Activated CD8-positive, alpha-beta memory T cell treated with anti-CD3 and anti-CD28 coated beads, Interleukin-2, amount 10 ng/mL, durations not matched to agents 7 days and 5 days (primary cell): ENCODE data around the gene ISLR. TPM values are rescaled to one million over a fixed set of nuclear protein-coding genes. Genes with fewer than 3 reads are reported as not detected.

Experiments used
- ATAC-seq: fragments of 150-1000 bp; cut with Tn5 transposase; one replicate; pipeline ENCODE4 v1.10.0; 2021; ENCODE audit warnings: moderate library complexity
- CTCF ChIA-PET: fragments of 350-600 bp; sonication (Branson Sonifier 250); formaldehyde crosslinking; loops from one replicate; lab custom pipeline; 2021; ENCODE audit warnings: antibody characterized with exemption; lab: Charles Lee
- DNase-seq: peaks from one replicate; pipeline ENCODE4 v3.0.0-alpha.2; 2020
- H3K27ac Mint-ChIP-seq: one replicate; pipeline ENCODE4 v1.8.0; 2021; ENCODE audit warnings: mild to moderate bottlenecking, mixed read lengths
- H3K27me3 Mint-ChIP-seq: one replicate; pipeline ENCODE4 v1.8.0; 2021; ENCODE audit warnings: mixed read lengths
- H3K36me3 Mint-ChIP-seq: one replicate; pipeline ENCODE4 v1.8.0; 2021; ENCODE audit warnings: mild to moderate bottlenecking, mixed read lengths
- H3K4me1 Mint-ChIP-seq: one replicate; pipeline ENCODE4 v1.8.0; 2021; ENCODE audit warnings: mixed read lengths
- H3K4me3 Mint-ChIP-seq: one replicate; pipeline ENCODE4 v1.8.0; 2021; ENCODE audit warnings: mild to moderate bottlenecking, moderate library complexity, mixed read lengths
- H3K9me3 Mint-ChIP-seq: one replicate; pipeline ENCODE4 v1.8.0; 2022; ENCODE audit warnings: low read depth, mixed read lengths
- total RNA-seq, 2 experiments: library from RNA; stranded (reverse); gene quantifications; one replicate each; pipeline ENCODE4 v1.2.3, GENCODE V29; 2021

ISLR gene
- total RNA-seq, 2 experiments from 2014 or later: not detected

DNA sequence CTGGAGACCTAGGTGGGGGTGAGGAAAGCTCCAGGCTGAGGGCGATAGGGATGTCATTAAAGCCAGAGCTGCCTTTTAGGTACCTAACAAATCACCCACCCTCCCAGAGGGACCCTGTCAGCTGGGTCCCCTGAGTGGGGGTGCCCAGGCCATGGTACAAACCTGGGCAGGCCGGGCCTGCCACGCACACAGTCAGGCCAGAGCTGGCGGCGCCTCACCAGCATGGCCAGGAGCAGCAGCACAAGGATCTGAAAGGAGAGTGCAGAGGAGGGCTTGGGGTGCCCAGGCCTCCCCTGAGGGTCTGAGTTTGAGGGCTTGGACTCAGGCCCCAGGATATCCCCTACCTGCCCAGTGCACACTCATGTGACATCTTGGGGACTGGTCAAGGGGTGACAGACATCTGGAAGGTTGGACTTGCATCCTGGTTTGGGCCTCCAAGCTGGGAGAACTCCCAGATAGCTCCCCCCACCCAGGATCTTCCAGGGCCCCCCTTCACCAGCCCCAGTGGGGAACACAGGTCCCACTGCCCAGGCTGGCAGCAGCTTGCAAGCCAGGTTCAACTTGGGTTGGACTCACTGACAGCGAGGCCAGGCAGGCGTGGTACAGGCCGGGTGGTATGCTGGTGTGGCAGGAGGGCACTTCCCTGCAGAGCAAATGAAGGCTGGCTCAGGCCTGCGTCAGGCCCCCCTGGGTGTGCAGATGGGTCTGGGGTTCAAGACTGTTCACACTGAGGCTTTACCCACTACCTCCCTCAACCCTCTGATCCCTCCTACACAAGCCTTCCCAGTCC lies 23.9 kb downstream of the ISLR start:
- H3K36me3 Mint-ChIP-seq: no peaks in the 10 kb centered on the region
- H3K27ac Mint-ChIP-seq: no peak overlapping the region
- ATAC-seq (no peak), DNase-seq (no peak)
- H3K4me3 Mint-ChIP-seq: no peak overlapping the region
- peaks cover 6% of the 10 kb centered on the region for H3K27me3 Mint-ChIP-seq
- H3K9me3 Mint-ChIP-seq: no peaks in the 10 kb centered on the region
- CTCF ChIA-PET: no interaction called here
- no peaks in the 10 kb centered on the region for H3K4me1 Mint-ChIP-seq

DNA sequence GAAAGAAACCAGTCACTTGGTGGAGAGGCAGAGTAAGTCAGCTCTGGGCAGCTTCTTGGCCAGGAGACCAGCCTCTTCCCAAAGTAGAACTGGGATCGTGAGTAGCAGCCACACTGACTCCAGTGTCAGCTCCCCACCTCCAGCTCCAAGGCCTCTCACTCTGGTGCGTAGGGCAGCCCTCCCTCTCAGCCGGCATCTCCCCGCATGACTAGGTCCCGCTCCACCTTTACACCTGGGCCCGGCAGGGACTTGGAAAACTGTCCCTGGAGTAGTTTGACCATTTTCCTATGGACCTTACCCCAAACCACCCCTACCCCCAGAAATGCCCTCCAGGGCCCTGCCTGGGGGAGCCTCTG lies 25.8 kb downstream of the ISLR start:
- H3K9me3 Mint-ChIP-seq: no peaks in the 10 kb centered on the region
- H3K4me1 Mint-ChIP-seq: no peaks in the 10 kb centered on the region
- CTCF ChIA-PET: interaction anchor here (0.6 kb wide), 1 partner anchor 80 kb away, joined by 3 read pairs; no protein-coding TSS in a partner anchor
- H3K36me3 Mint-ChIP-seq: no peaks in the 10 kb centered on the region
- no peak for DNase-seq
- H3K27me3 Mint-ChIP-seq: peaks cover 18% of the 10 kb centered on the region
- no peak overlapping the region for H3K27ac Mint-ChIP-seq
- no peak for ATAC-seq
- H3K4me3 Mint-ChIP-seq: no peak overlapping the region

- CTCF ChIA-PET: no interaction called here
- H3K27me3 Mint-ChIP-seq: peaks cover 20% of the 10 kb centered on the region
- ATAC-seq (no peak), DNase-seq (no peak)
- no peaks in the 10 kb centered on the region for H3K36me3 Mint-ChIP-seq
- no peak overlapping the region for H3K27ac Mint-ChIP-seq
- H3K9me3 Mint-ChIP-seq: no peaks in the 10 kb centered on the region
- no peak overlapping the region for H3K4me3 Mint-ChIP-seq
- no peaks in the 10 kb centered on the region for H3K4me1 Mint-ChIP-seq
Measured at GRCh38 chr15:74200412-74200815, 26.9 kb downstream of the ISLR start.

DNA sequence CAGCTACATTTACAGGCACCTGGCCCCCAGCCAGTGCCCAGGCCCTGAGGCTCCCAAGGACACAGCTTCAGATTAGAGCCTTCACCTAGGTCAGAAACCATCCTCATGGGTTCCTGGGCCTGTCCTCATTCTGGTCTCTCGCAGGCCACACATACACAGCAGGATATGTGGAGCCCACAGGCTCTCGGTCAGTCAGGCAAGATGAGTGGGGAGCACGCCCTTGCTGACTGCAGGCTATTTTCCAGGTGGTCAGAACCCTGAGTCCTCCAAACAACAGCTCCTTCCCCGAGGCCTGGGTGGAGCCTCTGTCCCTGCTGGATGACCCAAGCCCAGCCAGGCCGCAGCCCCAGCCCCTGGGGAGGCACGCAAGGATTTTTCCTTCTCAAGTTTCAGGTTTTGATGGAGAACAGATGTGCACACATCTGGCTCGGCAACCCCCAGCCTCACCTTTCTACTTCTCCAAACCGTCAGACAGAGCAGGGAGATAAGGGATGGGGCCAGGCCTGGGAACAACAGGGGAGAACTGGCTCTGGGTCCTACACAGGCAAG lies 27.4 kb downstream of the ISLR start:
- no peaks in the 10 kb centered on the region for H3K4me1 Mint-ChIP-seq
- no peaks in the 10 kb centered on the region for H3K9me3 Mint-ChIP-seq
- no peaks in the 10 kb centered on the region for H3K36me3 Mint-ChIP-seq
- ATAC-seq (no peak), DNase-seq (no peak)
- H3K27me3 Mint-ChIP-seq: peaks cover 20% of the 10 kb centered on the region
- no peak overlapping the region for H3K27ac Mint-ChIP-seq
- no peak overlapping the region for H3K4me3 Mint-ChIP-seq
- CTCF ChIA-PET: no interaction called here

- CTCF ChIA-PET: no interaction called here
- Mint-ChIP-seq H3K36me3 (no peaks in the 10 kb centered on the region), H3K4me3 (no peak overlapping the region), H3K4me1 (no peaks in the 10 kb centered on the region), H3K27me3 (peaks cover 26% of the 10 kb centered on the region), H3K9me3 (no peaks in the 10 kb centered on the region), H3K27ac (no peak overlapping the region)
- DNase-seq (no peak), ATAC-seq (no peak)
Measured at GRCh38 chr15:74201710-74202420, 28.4 kb downstream of the ISLR start.

DNA sequence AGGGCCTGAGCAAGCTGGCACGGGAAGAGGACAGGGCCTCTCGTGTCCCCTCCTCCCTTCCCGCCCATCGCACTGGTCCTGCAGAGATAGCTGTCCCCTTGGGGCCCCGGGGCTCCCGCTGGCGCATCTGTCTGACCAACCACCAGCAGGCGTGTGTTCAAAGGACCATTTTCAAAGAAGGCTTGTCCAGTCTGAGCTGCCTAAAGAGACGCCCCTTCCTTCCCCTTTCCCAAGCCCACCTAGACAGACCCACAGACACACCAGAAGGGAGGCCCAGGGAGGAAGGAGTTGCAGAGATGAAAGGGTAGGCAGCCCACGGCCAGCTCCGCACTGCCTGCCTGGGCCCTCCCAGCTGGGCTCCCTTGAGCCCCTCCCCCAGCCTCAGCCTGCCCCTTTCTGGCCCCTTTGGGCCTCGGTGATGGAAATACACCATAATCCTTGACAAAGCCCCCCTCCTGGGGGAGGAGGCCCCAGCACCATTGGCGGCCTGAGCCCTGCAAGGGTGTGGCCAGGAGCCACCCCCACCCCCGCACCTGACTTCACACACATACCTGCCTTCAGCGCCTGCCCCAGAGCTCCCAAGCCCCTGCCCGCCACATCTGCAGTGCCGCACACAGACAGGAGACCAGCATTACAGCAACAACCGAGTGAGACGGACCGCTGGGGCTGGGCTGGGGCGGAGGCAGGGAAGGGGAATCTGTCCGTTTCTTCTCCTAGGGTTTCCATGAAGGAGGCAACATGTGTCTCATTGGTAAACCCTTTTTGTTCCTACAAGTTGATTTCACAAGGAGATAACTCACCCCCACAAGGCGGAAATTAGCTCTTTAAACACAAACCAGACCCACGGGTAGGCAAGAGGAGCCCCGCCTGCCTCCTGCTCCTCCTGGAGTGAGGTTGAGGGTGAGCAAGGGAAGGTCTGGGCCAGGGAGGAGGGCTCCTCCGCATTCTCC lies 29.2 kb downstream of the ISLR start, which contains the start of gene STRA6:
Gene STRA6, minus strand, starts transcription at position 336 of the 950 bp plus-strand sequence. CDS start 520 bp downstream, outside the sequence.
- DNase-seq: no peak
- peaks cover 33% of the 10 kb centered on the region for H3K27me3 Mint-ChIP-seq
- no peaks in the 10 kb centered on the region for H3K4me1 Mint-ChIP-seq
- ATAC-seq: no peak
- H3K36me3 Mint-ChIP-seq: no peaks in the 10 kb centered on the region
- no peaks in the 10 kb centered on the region for H3K9me3 Mint-ChIP-seq
- CTCF ChIA-PET: no interaction called here
- H3K4me3 Mint-ChIP-seq: no peak within 1 kb of the TSS
- H3K27ac Mint-ChIP-seq: no peak within 1 kb of the TSS

DNA sequence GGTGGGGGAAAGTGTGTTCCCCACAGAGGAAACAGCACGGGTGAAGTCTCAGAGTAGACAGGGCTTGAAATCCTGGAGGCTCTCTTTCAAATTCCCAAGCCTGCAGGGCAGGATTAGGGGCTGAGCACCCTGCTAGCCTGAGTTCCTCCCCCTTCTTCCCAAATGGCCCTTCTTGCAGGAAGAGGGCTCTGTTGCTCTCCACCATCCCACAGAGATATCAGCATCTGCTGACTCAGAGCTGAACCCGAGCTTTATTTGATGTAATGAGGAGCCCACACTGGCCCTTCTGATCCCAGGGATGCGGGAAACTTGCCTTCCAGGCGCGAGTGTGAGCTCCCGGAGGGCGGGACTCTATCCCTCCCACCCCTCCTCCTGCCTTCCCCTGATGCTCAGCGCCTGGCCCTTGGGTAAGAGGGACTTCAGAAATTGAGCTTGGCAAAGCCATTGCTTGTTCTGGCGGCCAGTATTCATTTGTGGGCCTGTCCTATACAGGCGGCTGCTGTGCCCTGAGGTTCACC lies 30.5 kb downstream of the ISLR start:
- Mint-ChIP-seq H3K27ac (no peak overlapping the region), H3K9me3 (no peaks in the 10 kb centered on the region), H3K36me3 (no peaks in the 10 kb centered on the region), H3K4me1 (no peaks in the 10 kb centered on the region), H3K4me3 (no peak overlapping the region), H3K27me3 (peaks cover 40% of the 10 kb centered on the region)
- DNase-seq (no peak), ATAC-seq (no peak)
- CTCF ChIA-PET: interaction anchor here (1.2 to 1.5 kb wide), 2 partner anchors 56 to 117 kb away, joined by 3 read pairs; no protein-coding TSS in a partner anchor

DNA sequence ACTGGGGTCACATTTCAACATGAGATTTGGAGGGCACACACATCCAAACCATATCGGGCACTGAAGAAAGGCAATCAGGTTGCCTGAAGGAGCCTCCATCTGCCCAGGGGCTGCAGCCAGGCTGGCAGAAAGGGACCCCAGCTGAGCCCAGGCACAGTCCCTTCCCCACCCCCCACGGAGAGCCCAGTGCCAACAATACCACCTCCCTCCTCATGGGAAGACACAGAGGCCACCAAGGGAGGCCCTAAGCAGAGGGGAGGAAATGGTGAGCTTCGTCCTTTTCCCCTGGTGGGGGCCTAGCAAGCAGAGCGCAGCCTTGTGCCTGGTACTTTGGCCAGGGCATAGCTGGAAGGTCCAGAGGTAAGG lies 32.1 kb downstream of the ISLR start:
- H3K4me3 Mint-ChIP-seq: no peak overlapping the region
- CTCF ChIA-PET: no interaction called here
- no peaks in the 10 kb centered on the region for H3K4me1 Mint-ChIP-seq
- H3K27ac Mint-ChIP-seq: no peak overlapping the region
- no peaks in the 10 kb centered on the region for H3K36me3 Mint-ChIP-seq
- DNase-seq (no peak), ATAC-seq (no peak)
- peaks cover 51% of the 10 kb centered on the region for H3K27me3 Mint-ChIP-seq
- H3K9me3 Mint-ChIP-seq: no peaks in the 10 kb centered on the region

- Mint-ChIP-seq H3K9me3 (no peaks in the 10 kb centered on the region), H3K27me3 (peaks cover 48% of the 10 kb centered on the region), H3K27ac (no peak overlapping the region), H3K4me3 (no peak overlapping the region), H3K4me1 (no peaks in the 10 kb centered on the region), H3K36me3 (no peaks in the 10 kb centered on the region)
- no peak for ATAC-seq
- DNase-seq: no peak
- CTCF ChIA-PET: no interaction called here
Measured at GRCh38 chr15:74206801-74207281, 33.3 kb downstream of the ISLR start.

DNA sequence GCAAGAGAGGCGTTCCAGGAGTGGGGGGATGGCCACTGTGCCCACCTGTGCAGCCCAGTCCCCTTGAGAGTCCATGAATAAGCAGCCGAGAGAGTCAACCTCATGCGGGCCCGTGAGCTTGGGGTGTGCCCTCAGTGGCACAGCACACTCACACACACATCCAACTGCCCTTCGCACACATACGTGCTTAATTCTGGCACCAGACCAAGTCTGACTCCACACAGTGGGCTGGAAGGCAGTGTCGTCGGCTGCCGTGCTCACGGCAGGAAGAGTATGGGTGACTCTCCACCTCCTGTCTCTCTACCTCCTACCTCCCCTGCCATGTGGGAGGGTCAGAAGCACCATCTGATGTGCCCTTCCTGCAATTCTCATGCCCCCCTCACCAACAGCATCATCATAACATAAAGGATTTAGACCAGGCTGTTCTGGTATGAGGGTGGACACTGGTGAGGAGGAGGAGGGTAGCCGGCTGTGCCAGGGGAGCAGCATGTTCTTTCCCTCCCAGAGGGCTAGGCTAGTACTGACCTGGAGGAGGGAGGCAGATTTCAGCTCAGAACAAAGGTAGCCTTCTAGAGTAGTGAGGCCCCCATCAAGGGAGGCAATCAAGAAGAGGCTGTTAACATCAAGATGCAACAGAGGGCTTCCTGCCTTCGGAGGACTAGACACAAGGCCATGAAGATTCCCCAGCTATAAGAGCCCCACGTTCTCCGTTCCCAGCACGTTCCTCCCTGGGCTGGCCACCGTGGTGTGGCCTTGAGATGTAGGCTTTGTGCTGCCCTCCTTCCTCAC lies 34.3 kb downstream of the ISLR start:
- ATAC-seq: no peak
- peaks cover 47% of the 10 kb centered on the region for H3K27me3 Mint-ChIP-seq
- no peak overlapping the region for H3K4me3 Mint-ChIP-seq
- no peak overlapping the region for H3K27ac Mint-ChIP-seq
- CTCF ChIA-PET: no interaction called here
- no peaks in the 10 kb centered on the region for H3K4me1 Mint-ChIP-seq
- no peaks in the 10 kb centered on the region for H3K36me3 Mint-ChIP-seq
- DNase-seq: no peak
- H3K9me3 Mint-ChIP-seq: no peaks in the 10 kb centered on the region

DNA sequence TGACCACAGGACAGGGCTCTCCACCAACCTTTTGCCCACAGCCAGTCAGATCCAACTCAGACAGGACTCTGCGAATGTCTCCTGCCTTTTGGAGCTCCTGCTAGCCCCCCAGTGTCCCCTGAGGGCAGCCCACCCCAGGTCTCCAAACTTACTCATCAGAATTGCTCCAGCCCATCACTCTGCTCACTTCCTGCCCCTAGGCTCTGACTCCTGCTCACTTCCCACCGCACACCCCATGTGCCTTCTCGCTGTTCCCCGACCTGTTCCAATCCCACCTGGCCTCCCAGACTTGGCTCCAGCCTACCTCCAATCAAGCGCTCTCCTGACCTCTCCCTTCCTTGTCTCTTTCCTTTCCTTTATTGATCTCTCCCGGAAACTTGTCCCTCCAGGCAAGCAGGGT lies 35.0 kb downstream of the ISLR start:
- Mint-ChIP-seq H3K9me3 (no peaks in the 10 kb centered on the region), H3K4me3 (no peak overlapping the region), H3K27ac (no peak overlapping the region), H3K36me3 (no peaks in the 10 kb centered on the region), H3K4me1 (no peaks in the 10 kb centered on the region), H3K27me3 (peaks cover 41% of the 10 kb centered on the region)
- CTCF ChIA-PET: no interaction called here
- no peak for ATAC-seq
- no peak for DNase-seq

GRCh38 chr15:74208901-74209559 lies 35.5 kb downstream of the ISLR start:
- Mint-ChIP-seq H3K36me3 (no peaks in the 10 kb centered on the region), H3K4me3 (no peak overlapping the region)
- DNase-seq: no peak

More at GRCh38 chr15:74208901-74209559, 35.5 kb downstream of the ISLR start:
- no peak overlapping the region for H3K27ac Mint-ChIP-seq
- no peaks in the 10 kb centered on the region for H3K4me1 Mint-ChIP-seq
- CTCF ChIA-PET: no interaction called here
- peaks cover 38% of the 10 kb centered on the region for H3K27me3 Mint-ChIP-seq
- no peaks in the 10 kb centered on the region for H3K9me3 Mint-ChIP-seq
- ATAC-seq: no peak
